HL-60/S4 treated with retinoic acid at 250 ng/mL for 4 days and 3 days (cell line): ENCODE data around the gene RSPH1.

Experiments used
- in situ Hi-C: fragments of 300-500 bp; cut with MboI; formaldehyde crosslinking; loops from 2 replicates; pipeline ENCODE4 v1.7.0; 2022; ENCODE audit warnings: low sequenced_read_pairs

Gene RSPH1

GRCh38 chr21:42452401-42453223 lies 43.4 kb downstream of the RSPH1 start:
- in situ Hi-C loops, result no loop called here

DNA sequence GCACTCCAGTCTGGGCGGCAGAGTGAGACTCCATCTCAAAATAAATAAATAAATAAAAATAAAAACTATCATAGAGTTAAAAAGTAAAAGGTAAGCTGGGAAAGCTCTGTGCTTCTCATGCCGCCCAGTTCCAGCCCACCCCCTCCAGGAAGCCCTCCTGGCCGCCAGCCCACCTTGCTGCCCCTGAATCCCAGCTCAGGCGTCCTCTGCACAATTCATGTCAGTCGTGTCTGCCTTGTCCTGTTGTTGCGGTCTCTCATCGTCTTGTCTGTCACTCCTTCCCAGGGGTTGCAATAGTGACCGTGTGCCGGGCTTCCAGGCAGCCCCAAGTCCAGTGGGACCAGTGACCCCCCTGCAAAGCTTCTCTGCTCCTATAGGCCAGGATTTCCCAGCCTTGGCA lies 44.1 kb downstream of the RSPH1 start:
- in situ Hi-C loops, result no loop called here

DNA sequence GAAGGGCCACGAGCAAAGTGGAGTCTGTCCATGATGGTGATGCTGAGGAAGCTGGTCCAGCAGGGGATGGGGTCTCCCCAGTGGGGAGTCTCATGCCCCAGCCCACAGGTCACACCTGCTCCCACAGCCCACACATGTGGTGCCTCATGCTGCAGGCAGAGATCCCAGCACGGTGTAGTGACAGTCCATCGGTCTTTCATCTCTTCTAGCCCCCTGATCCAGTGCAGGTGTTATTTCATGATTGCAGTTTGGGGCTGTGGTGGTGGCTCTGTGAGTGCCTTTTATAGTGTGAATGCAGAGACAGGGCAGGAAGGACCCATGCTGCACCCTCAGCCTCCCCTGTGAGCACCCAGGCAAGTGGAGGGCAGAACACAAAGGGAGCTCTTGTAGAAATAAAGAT lies 47.3 kb downstream of the RSPH1 start:
- in situ Hi-C loops, result loop anchor here (10.0 kb wide), 1 partner anchor 294 kb away; no protein-coding TSS in a partner anchor

DNA sequence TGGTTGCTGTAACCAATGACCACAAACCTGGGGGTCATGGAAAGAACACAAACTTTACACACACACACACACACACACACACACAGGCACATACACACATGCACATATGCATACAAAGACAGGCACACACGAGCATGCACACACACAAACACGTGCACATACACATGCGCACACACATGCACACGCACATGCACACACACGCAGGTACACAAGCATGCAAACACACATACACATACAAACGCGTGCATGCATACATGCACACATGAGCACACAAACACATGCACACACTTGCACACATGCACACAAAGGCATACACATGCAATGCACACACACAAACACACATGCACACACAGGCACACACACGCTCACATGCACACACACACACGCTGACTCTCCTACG lies 48.3 kb downstream of the RSPH1 start:
- in situ Hi-C loops, result loop anchor here (10.0 kb wide), 1 partner anchor 293 kb away; no protein-coding TSS in a partner anchor

DNA sequence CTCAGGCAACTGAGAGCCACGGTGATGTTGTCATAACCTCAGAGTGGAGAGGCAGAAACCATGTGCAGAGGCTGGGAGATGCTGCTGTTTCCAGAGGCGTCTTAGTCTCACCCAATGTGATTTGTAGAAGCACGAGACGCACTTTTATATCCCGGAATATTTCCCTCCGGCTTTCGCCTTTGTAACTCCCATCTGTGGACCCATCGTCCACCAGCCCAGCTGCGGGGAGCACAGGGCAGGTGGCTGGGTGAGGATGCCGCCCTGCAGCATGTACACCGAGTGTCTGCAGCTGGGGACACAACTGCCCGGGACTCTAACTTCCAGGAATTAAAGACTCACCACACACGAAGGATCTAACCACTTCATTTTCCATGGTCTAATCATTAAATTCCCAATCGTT lies 48.8 kb downstream of the RSPH1 start:
- in situ Hi-C loops, result loop anchor here (10.0 kb wide), 1 partner anchor 292 kb away; no protein-coding TSS in a partner anchor

DNA sequence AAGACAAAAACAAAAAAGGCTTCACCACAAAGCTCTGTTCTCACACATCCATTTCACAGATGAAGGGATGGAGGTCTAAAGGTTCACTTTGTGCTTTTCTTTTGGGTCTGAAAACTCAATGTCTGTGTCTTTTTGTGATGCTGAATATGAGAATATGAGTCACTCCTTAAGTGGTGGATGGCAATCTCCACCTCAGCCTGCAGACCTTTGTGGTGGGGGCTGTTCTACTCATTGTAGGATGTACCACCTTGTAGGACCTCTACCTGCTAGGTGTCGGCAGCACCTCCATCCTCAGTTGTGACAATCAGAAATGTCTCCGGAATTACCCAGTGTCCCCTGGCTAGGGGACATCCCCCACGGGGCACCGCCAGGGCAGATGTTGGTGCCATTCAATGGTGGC lies 49.5 kb downstream of the RSPH1 start:
- in situ Hi-C loops, result loop anchor here (10.0 kb wide), 1 partner anchor 292 kb away; no protein-coding TSS in a partner anchor

GRCh38 chr21:42445311-42445710 lies 50.7 kb downstream of the RSPH1 start:
- in situ Hi-C loops, result loop anchor here (10.0 kb wide), 1 partner anchor 291 kb away; no protein-coding TSS in a partner anchor

GRCh38 chr21:42444745-42445059 lies 51.3 kb downstream of the RSPH1 start:
- in situ Hi-C loops, result loop anchor here (10.0 kb wide), 1 partner anchor 290 kb away; no protein-coding TSS in a partner anchor

DNA sequence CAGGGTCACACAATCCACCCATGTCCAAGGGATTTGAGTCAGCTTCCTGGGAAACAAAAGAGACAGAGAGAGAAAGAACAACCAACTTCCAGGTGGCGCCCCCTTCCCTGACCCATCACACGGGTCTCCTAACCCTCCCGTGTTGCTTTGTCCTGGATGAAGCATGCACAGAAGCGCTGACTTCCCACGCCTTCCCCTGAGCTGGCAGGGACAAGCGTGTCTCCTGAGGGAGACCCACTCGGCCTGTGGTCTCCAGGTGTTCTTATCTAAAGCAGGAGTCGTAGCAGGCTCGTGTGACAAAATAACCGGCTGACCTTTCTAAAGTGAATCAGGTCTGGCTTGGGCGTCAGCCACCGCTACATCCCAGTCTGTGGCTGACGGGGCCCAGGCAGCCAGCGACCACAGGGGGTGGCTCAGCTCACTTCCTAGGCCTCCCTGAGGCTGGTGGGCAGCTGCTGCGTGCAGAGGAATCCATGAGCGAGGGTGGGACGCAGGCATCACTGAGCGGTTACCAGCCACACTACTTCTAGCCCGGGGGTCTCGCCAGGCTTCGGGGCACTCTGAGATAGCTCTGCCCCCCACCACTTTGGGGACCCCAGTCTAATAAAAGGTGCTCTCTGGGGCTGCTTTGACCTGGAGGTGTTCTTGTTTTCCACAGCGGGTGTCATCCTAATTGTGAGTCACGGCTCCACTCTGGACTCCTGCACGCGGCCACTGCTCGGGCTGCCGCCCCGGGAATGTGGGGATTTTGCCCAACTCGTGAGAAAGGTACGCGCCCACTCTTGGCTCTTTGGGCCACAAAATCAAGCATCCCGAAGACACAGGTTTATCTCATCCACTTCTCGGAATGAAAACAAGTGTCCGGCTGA lies 51.9 kb downstream of the RSPH1 start:
- in situ Hi-C loops, result loop anchor here (10.0 kb wide), 1 partner anchor 289 kb away; no protein-coding TSS in a partner anchor

- in situ Hi-C loops, result loop anchor here (10.0 kb wide), 1 partner anchor 288 kb away; no protein-coding TSS in a partner anchor
Observed at GRCh38 chr21:42443181-42443785, 52.7 kb downstream of the RSPH1 start.

GRCh38 chr21:42441963-42442362 lies 54.1 kb downstream of the RSPH1 start:
- in situ Hi-C loops, result loop anchor here (10.0 kb wide), 1 partner anchor 287 kb away; no protein-coding TSS in a partner anchor

DNA sequence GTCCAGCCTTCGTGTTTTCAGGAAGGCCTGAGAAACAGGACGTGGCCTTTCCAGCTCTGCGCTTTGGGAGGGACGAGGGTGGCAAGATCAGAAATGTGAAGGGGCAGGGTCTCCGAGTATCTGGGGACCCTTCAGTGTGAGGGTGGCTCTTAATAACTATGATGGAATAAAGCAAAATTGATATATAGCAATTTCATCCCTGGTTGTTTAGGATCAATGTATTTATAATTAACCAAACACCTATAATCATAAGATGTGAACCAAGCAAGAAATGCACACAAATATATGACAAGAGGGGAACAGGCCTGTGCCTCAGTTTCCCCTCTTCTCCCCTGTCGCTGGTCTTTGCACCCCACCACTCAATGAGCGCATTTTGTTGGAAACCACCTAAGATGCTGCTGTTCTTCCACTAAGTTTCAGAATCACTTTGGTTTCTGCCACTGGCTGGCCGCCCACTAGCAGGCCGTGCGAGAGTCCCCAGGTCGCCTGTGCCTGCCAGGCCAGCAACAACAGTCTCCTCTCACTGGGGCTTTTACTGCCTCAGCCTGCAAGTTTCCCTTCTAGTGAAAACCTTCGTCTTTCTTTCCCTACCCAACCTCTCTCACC lies 55.7 kb downstream of the RSPH1 start:
- in situ Hi-C loops, result loop anchor here (10.0 kb wide), 1 partner anchor 285 kb away; no protein-coding TSS in a partner anchor

DNA sequence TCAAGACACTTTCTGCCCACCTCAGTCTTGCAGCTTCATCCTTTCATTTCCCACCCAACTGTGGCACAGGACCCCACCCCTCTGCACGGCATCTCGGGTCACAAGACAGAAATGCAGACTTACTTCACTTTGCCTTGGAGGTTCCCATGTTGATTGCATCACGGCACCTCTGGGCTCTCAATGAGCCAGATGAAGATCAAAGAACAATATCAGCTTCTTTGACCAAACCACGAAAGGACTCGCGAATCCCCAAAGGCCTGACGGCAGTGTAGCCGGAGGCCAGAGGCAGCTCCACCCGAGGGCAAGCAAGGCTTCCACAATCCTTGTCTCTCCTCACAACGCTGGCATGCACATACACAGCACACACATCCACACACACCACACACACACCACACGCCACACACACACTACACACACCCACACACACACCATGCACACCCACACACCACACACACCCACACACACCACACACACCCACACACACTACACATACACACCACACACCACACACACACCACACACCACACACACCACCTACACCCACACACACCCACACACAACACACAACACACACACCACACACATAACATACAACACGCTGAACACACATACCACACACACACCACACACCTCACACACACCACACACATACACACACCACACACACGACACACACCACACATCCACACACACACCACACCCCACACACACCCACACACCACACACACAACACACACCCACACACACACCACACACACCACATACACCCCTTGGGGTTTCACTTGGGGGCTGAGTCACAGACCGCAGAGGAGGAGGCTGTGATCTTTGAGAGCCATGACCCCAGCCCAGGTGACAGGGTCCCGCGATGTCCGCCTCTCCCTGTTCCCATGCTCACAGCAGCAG lies 56.5 kb downstream of the RSPH1 start:
- in situ Hi-C loops, result loop anchor here (10.0 kb wide), 1 partner anchor 285 kb away; no protein-coding TSS in a partner anchor

DNA sequence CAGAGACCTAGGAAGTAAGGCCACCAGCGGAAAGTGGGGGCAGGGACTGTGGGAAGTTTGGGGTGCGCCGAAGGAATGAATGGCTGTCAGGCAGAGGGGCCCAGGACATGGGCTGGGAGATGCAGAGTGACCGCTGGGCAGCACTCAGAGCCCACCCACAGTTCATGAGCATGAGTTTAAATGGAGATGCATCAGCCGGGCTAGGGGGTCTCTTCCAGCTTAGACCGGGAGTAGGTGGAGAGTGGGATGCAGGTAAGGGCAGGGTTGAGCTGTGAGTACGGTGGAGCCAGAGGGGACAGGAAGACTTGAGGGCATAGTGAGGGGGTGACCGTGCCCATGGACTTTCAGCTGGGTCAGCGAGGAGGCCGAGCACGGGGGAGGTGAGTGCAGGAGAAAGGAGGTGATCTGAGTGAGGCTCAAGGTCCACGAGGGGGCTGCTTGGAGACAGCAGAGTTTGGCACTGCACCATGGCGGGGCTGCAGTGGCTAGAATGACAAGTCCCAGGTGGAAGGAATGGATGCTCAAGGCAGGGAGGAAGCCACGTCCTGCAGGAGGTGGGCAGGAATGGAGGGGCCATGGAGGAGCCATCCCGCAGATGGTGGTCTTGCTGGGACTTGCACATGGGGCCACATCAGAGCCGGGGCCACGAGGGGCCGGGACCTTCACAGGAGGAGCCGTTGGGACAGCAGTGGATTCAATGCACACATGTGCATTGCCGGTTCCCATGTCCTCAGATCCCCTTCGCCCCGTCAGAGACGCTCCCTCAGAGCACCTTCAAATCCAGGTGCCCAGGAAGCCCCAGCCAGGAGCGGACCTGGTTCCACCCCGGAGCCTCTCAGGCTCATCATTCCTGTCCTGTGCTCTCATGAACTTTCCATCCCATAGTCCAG lies 57.5 kb downstream of the RSPH1 start:
- in situ Hi-C loops, result no loop called here

DNA sequence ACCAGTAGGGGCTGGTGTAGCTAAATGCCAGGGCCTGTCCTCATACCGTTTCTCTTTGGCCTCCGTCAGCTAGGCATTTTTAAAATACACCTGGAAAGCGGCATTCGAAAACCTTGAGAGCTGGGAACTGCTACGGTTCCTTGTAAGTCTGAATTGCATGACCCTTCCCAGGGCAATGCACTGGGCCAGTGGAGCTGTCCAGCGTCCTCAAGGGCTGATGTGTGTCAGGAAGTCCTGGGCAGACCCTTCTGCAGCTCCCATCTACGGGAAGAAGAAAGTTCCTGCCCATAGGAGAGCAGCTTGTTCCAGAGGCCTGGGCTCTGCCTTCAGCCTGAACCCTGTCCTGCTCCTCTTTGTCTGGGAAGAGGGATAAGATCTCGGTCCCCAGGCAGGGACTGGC lies 58.2 kb downstream of the RSPH1 start:
- in situ Hi-C loops, result no loop called here

GRCh38 chr21:42436914-42437313 lies 59.1 kb downstream of the RSPH1 start:
- in situ Hi-C loops, result no loop called here

DNA sequence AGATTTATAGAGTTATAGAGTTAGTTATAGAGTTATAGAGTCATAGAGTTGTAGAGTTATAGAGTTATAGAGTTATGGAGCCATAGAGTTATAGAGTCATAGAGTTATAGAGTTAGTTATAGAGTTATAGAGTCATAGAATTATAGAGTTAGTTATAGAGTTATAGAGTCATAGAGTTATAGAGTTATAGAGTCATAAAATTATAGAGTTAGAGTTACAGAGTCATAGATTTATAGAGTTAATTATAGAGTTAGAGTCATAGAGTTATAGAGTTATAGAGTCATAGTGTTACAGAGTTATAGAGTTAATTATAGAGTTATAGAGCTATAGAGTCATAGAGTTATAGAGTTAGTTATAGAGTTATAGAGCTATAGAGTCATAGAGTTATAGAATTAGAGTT lies 60.2 kb downstream of the RSPH1 start:
- in situ Hi-C loops, result no loop called here

GRCh38 chr21:42435401-42435800 lies 60.6 kb downstream of the RSPH1 start:
- in situ Hi-C loops, result no loop called here
